HG02642 (cell line): Measurements from ENCODE around the gene CACNA1C.

Source experiments
- ATAC-seq: cut with Tn5 transposase; IDR thresholded peaks from one replicate; pipeline ENCODE4 v1.9.1; 2021; ENCODE audit warnings: mild to moderate bottlenecking; ENCODE audit not compliant: unreplicated experiment, poor library complexity

The CACNA1C gene

GRCh38 chr12:2616763-2617162, 564.0 kb downstream of the CACNA1C start:
- ATAC-seq: no peak

GRCh38 chr12:2617365-2617764, 564.6 kb downstream of the CACNA1C start:
- ATAC-seq: no peak

DNA sequence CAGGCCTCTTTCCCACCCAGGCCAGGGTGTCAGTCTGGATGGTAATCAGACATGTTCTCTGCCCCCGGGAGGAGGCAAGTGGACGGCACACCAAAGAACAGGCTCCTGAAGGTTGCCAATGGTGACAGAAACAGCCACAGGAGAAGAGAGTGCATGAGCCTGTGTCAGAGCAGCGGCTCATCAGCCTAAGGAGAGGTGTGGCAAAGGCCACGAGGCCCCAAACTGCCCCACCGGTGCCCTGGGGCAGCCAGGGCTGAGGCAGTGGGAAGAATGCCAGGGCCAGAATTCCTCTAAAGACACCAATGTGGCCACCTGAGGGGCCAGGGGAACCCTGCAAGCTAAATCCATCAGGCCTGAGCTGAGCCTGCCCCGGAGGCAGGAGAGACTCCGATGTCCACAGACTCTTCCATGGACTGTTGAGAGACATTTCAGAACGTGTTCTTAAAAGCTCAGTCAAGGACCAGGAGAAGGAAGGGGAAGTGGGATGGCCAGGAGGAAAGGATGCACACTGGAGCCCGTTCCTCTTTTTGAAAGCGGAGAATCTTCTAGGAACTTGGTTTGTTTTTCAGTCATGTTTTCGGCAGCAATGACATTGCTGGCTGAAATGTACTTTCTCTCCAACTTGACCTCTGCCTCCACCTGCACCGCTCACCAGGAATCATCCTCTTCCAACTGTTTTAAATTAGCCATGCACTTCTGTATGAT, 565.7 kb downstream of the CACNA1C start:
- no peak for ATAC-seq

GRCh38 chr12:2619136-2619535, 566.3 kb downstream of the CACNA1C start:
- no peak for ATAC-seq

GRCh38 chr12:2622460-2622859, 569.7 kb downstream of the CACNA1C start:
- no peak for ATAC-seq

- ATAC-seq: no peak
These were observed 570.7 kb downstream of the CACNA1C start for GRCh38 chr12:2623472-2623871.

DNA sequence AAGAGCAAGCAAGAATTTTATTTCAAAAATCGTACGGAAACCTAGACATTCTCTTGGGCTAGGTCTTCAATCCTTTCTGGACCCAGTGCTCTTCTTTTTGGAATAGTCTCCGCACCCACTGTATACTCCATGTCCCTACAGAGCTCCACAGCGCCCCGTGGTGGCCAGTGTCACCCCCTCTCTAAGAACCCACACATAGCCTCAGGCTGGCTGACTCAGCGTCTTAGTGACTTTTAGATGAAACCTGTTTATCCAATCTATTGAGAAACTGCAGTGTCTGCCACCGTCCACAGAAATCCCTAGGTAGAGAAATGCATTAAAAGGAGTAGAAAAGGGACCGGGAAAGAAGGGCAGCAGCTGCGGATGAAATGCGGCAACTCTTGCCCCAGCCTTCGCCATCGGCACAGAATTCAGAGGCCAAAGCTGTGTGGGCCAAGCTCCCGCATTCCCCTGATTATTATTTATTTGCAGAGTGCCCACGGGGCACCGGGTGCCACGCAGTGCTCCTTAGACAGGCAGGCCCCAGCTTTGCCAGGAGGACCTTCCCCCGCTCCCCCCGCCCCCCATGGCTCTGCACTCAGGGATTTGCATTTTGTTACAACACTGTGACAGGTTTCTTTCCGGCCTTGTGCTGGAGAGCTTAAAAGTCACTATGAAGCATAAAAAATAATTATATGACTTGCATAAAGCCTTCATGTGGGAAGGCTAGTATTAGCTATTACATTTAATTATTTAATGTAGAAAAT, 571.9 kb downstream of the CACNA1C start:
- ATAC-seq: no peak

DNA sequence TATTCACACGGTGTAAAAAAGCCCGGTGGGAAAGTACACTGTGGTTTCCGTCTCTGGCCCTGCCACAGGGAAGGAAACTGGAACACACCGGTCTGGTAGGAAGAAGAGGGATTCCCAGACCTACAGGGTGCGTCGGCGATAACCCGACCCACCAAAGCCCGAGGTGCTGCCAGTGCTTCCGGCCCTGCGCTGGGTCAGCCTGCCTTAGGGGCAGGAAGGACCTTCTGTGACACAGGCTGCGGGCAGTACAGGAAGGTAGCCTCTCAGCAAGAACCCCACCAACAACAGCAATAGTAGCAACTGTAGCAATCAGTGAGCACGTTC, 572.5 kb downstream of the CACNA1C start:
- no peak for ATAC-seq

- no peak for ATAC-seq
These were observed 574.5 kb downstream of the CACNA1C start for GRCh38 chr12:2627076-2627834.

DNA sequence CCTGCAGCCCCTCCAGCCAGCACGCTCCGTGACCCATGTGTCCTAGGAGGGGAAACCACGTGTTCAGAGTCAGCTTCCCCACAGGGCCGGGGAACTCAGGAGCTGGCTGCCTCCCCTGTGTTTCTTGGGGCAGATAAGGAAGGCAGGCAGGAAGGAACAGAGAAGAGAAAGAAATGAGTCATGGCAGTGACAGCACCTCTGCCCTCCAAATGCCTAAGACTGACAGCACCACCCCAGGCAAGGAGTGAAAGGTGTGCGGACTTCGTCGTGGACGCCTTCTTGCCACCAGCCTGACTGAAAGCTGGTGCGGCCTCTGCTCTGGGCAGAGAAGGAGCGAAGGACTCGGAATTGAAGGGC, 575.0 kb downstream of the CACNA1C start:
- ATAC-seq: no peak

DNA sequence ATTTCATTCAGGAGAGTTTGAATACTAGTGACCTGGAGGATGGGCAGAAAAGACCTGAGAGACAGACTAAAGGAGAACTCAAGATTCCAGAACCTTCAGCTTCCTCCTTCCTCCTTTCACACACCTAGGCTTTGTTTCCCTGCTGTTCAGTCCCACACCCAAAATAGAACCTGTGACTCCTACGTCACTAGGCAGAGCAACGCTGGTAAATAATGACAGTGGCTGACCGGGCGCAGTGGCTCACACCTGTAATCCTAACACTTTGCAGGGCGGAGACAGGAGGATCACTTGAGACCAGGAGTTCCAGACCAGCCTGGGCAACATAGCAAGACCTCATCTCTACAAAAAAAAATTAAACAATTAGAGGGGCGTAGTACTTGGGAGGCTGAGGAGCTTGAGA, 575.6 kb downstream of the CACNA1C start:
- ATAC-seq: no peak

GRCh38 chr12:2629051-2629450, 576.3 kb downstream of the CACNA1C start:
- no peak for ATAC-seq

DNA sequence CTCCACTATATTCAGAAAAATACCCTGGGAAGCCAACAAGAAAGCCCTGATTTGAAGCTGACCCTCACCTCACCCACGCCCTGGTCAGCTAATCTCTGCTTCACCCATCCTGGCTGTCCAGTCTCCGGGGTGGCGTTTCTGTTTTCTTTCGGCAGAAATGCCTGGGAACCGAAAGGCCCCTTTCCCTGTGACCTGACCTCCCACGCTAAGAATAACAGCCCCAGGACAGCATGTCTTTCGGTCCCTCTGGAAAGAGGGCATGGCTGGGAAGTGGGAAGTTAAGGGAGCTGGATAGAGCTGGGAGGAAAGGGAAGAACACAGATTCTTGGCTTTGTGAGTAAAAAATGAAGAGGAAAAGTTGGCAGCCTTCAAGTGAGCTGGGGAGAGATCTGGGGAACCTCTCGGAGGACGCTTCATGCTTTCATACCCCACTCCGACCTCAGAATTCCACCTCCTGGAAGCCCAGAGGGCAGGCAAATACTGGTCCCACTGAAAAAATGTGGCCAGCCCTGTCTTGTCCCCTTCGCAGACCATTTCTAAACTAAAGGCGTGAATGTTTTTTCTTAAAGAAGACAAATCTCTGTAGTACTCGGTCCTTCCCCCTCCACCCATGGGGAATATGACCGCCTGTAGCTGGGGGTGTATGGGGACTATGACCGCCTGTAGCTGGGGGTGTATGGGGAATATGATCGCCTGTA, 579.0 kb downstream of the CACNA1C start:
- ATAC-seq: no peak

DNA sequence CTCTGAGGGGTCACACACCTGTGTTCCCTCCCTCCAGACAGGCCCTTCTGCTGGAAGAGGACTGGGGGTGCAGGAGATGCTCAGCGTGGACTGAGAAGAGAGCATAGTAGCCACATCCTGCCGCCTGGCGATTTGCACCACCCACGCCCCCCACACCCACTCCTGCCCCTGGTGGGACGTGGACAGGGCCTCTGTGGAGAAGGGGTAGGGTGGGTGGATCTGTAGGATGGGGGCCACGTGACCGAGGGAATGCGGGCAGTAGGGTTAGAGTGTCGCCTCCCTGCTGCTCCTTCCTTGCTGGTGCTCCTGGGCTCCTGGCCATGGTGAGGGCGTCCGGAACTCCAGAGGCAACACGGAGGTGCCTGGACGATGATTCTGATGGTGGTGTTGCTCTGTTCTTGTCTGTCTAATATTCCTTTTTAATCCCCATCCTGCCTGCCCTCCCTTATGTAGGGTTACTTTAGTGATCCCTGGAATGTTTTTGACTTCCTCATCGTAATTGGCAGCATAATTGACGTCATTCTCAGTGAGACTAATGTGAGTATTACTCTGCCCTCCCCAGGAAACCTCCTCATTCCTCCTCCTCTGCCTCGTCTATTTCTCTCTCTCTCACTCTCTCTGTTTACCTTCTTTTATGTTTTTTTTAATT, 580.5 kb downstream of the CACNA1C start:
- ATAC-seq: no peak

GRCh38 chr12:2633825-2634200, 581.0 kb downstream of the CACNA1C start:
- ATAC-seq: no peak

DNA sequence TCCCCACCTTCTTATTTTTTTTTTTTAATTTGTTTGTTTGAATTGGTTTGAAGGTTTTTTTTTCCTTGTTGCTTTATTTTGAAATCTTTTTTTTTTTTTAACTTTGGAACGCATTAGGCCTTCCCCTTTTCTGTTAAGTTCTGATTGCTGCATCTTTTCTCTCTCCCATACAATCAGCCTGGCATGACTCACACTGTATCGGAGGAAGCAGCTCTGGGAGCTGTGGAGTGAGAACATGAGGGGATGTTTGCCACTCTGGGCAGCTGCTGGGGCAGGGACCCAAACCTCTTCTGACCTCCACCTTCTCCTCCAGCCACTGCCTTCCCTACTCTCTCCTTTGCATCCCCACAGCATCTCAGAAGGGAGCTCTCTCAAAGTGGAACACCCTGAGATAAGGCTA, 581.7 kb downstream of the CACNA1C start:
- ATAC-seq: no peak

DNA sequence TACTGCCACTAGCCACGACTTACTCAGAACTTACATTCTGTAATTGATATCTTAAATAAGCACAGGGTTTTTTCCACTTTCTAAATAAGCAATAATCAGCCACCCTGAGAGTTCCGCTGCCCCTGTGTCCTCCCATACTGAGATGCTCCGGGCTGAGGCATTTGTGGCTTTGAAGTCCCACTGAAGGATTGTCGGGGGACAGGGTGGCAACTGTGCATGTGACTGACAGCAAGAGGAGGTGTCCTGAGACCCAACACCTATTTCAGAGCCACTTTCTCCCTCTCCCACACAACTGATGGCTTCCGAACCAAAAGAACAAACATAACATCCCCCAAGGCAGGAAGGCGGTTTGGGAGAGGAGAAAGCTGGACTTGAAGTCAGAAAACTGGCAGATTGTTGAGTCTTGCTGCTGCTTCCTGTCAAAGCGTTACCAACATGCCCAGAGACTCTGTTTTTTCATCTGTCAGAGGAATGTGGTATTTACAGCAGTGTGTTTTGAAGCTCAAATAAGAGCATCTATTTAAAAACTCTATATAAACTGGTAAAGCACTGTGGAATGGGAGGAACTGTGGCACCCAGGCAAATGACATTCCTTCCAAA, 584.1 kb downstream of the CACNA1C start:
- ATAC-seq: no peak

GRCh38 chr12:2637371-2637770, 584.6 kb downstream of the CACNA1C start:
- ATAC-seq: no peak

DNA sequence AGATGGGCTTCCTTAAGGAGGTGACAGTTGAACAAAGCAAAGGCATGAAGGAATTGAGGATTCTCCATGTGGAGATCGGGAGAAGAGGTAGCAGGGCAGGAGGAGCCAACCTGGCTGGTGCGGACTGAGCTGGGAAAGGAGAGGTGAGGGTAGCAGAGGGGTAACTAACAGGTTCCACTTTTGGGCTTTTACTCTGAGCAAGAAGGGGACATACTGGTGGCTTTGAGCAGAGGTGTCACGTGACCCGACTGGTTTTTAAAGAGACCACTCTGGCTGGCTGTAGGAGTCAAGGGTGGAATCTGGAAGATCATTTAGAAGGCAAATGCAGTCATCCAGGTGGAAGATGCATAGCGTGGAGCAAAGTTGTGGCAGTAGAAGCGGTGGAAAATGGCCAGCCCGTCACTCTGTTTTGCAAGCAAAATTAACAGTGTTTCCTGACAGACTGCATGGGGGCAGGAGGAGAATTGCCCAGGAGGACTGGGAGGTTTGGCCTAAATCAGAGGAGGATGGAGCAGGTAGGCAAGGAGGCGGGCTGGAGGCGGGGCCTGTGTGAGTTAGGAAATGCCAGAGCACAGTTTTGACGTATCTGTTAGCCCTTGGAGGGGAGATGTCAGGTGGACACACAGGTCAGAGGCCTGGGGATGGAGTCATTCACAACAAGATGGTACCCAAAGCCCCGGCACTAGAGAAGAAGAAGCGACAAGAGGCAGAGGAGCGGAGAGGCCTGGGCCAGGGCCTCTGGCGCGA, 585.7 kb downstream of the CACNA1C start:
- no peak for ATAC-seq

GRCh38 chr12:2639020-2639298, 586.2 kb downstream of the CACNA1C start:
- ATAC-seq: no peak
